SK-N-SH (cell line): ENCODE results near the gene MANBA. TPM values are rescaled to one million over a fixed set of nuclear protein-coding genes. Genes with fewer than 3 reads are reported as not detected.

Experiments
- CTCF ChIA-PET: fragments of 300-600, 350-600 bp; formaldehyde crosslinking; extraction: SDS; loops from one replicate; lab custom pipeline; 2021; lab: Yijun Ruan, JAX
- POLR2A ChIA-PET: fragments of 350-600 bp; sonication (Branson Sonifier 250); formaldehyde crosslinking; extraction: SDS; loops from one replicate; lab custom pipeline; 2020; ENCODE audit warnings: antibody characterized with exemption, inconsistent platforms; lab: Yijun Ruan, JAX
- DNase-seq: peaks from one replicate; pipeline ENCODE4 v3.0.0; 2012
- H2AFZ ChIP-seq: fragments of 200-600 bp; sonication (generic); 2 replicates; pipeline ENCODE4 v1.8.1; 2016; ENCODE audit warnings: antibody characterized with exemption, mild to moderate bottlenecking, low read depth
- H3F3A ChIP-seq: fragments of 200-600 bp; sonication (generic); replicated peaks from 2 replicates; pipeline ENCODE3; 2016; ENCODE audit warnings: antibody characterized with exemption, mild to moderate bottlenecking; ENCODE audit not compliant: insufficient read depth
- H3K27ac ChIP-seq, 2 experiments: fragments of 200-500 bp in 1 of 2; fragments of 200-600 bp in 1 of 2; sonication (Bioruptor generic) in 1 of 2; sonication (generic), shearing (Covaris generic) in 1 of 2; 2 replicates each; pipeline versions ENCODE4 v1.5.1 to v1.6.1; 2014 to 2016; ENCODE audit warnings: low read depth in 2 of 2, inconsistent platforms in 1 of 2, low read length in 1 of 2, mild to moderate bottlenecking in 1 of 2, mixed read lengths in 1 of 2
- H3K27me3 ChIP-seq: fragments of 200-600 bp; sonication (generic), shearing (Covaris generic); 2 replicates; pipeline ENCODE4 v1.6.1; 2016; ENCODE audit warnings: mixed run types; ENCODE audit not compliant: insufficient read depth
- H3K36me3 ChIP-seq, 2 experiments: fragments of 200-500 bp in 1 of 2; fragments of 200-600 bp in 1 of 2; sonication (Bioruptor generic) in 1 of 2; sonication (generic) in 1 of 2; replicated peaks in 1 of 2; 2 replicates each; pipeline versions ENCODE3 to v1.5.1; 2014 to 2016; ENCODE audit warnings: low read length in 1 of 2, mild to moderate bottlenecking in 1 of 2; ENCODE audit not compliant: insufficient read depth in 2 of 2, control insufficient read depth in 1 of 2
- H3K4me1 ChIP-seq, 2 experiments: fragments of 200-500 bp in 1 of 2; fragments of 200-600 bp in 1 of 2; sonication (Bioruptor generic) in 1 of 2; sonication (generic), shearing (Covaris generic) in 1 of 2; 2 replicates each; pipeline versions ENCODE4 v1.5.1 to v1.6.1; 2014 to 2016; ENCODE audit warnings: low read depth in 1 of 2, low read length in 1 of 2, mixed run types in 1 of 2; ENCODE audit not compliant: insufficient read depth in 2 of 2, control insufficient read depth in 1 of 2
- H3K4me2 ChIP-seq: fragments of 200-600 bp; sonication (generic), shearing (Covaris generic); 2 replicates; pipeline ENCODE4 v1.6.1; 2017; ENCODE audit warnings: mixed run types
- H3K4me3 ChIP-seq, 2 experiments: fragments of 200-500 bp in 1 of 2; fragments of 200-600 bp in 1 of 2; sonication (Bioruptor generic) in 1 of 2; sonication (generic), shearing (Covaris generic) in 1 of 2; 2 replicates each; pipeline versions ENCODE4 v1.5.1 to v1.8.1; 2014 to 2016; ENCODE audit warnings: low read depth in 2 of 2, inconsistent platforms in 1 of 2, low read length in 1 of 2, mild to moderate bottlenecking in 1 of 2, mixed read lengths in 1 of 2, moderate library complexity in 1 of 2
- H3K79me2 ChIP-seq: fragments of 200-600 bp; sonication (generic); 2 replicates; pipeline ENCODE4 v1.8.1; 2017; ENCODE audit warnings: mild to moderate bottlenecking; ENCODE audit not compliant: insufficient read depth
- H3K9ac ChIP-seq: fragments of 200-600 bp; sonication (generic); 2 replicates; pipeline ENCODE4 v1.6.1; 2017; ENCODE audit warnings: mixed run types
- H3K9me2 ChIP-seq: fragments of 200-600 bp; sonication (generic); 2 replicates; pipeline ENCODE4 v1.6.1; 2017; ENCODE audit warnings: mixed run types
- H3K9me3 ChIP-seq: fragments of 200-600 bp; sonication (generic); 2 replicates; pipeline ENCODE4 v1.6.1; 2017; ENCODE audit warnings: mixed run types, mild to moderate bottlenecking, moderate library complexity
- H4K20me1 ChIP-seq: fragments of 200-600 bp; sonication (generic); 2 replicates; pipeline ENCODE4 v1.6.1; 2017; ENCODE audit warnings: mild to moderate bottlenecking, mixed run types; ENCODE audit not compliant: insufficient read depth
- CTCF ChIP-seq: fragments of 200-600 bp; sonication (generic); IDR thresholded peaks from 2 replicates; pipeline ENCODE4 v1.6.1; 2017; ENCODE audit warnings: antibody characterized with exemption, mild to moderate bottlenecking, moderate library complexity
- EP300 ChIP-seq, 2 experiments: IDR thresholded peaks; 2 replicates each; pipeline versions ENCODE4 v1.4.0 to v1.6.1; 2012; ENCODE audit warnings: borderline replicate concordance in 1 of 2, low read depth in 1 of 2, low read length in 1 of 2
- EZH2phosphoT487 ChIP-seq: fragments of 200-600 bp; sonication (generic); IDR thresholded peaks from 2 replicates; pipeline ENCODE4 v1.6.1; 2017; ENCODE audit warnings: low read depth, mixed run types, mild to moderate bottlenecking, antibody characterized with exemption, moderate library complexity, borderline replicate concordance
- GABPA ChIP-seq: IDR thresholded peaks from 2 replicates; pipeline ENCODE4 v1.4.0; 2012; ENCODE audit warnings: low read depth, mild to moderate bottlenecking
- GATA2 ChIP-seq: sonication (generic); formaldehyde crosslinking; IDR thresholded peaks from 2 replicates; pipeline ENCODE4 v1.5.0; 2020; ENCODE audit warnings: mild to moderate bottlenecking, missing genetic modification reagents
- JUND ChIP-seq: IDR thresholded peaks from 2 replicates; pipeline ENCODE4 v1.4.0; 2012
- MXI1 ChIP-seq: IDR thresholded peaks from 2 replicates; pipeline ENCODE4 v1.6.1; 2012; ENCODE audit warnings: mild to moderate bottlenecking, low read depth, low read length, improper control_type of control experiment
- POLR2AphosphoS5 ChIP-seq: IDR thresholded peaks from 2 replicates; pipeline ENCODE4 v1.6.1; 2012; ENCODE audit warnings: low read depth, low read length
- RXRA ChIP-seq: IDR thresholded peaks from 2 replicates; pipeline ENCODE4 v1.4.0; 2012; ENCODE audit warnings: low read depth, mild to moderate bottlenecking, borderline replicate concordance
- SMC3 ChIP-seq: IDR thresholded peaks from 2 replicates; pipeline ENCODE4 v1.6.1; 2012; ENCODE audit warnings: low read depth, low read length, improper control_type of control experiment
- TAF1 ChIP-seq: IDR thresholded peaks from 2 replicates; pipeline ENCODE4 v1.6.1; 2012; ENCODE audit warnings: low read depth, mild to moderate bottlenecking, low read length, moderate library complexity, borderline replicate concordance
- TCF12 ChIP-seq: IDR thresholded peaks from 2 replicates; pipeline ENCODE4 v1.4.0; 2012
- TEAD4 ChIP-seq: IDR thresholded peaks from 2 replicates; pipeline ENCODE4 v1.4.0; 2012; ENCODE audit warnings: mild to moderate bottlenecking, borderline replicate concordance; ENCODE audit not compliant: insufficient read depth
- USF1 ChIP-seq: IDR thresholded peaks from 2 replicates; pipeline ENCODE4 v1.4.0; 2012; ENCODE audit warnings: low read depth, borderline replicate concordance
- USF2 ChIP-seq: fragments of 150-350 bp; IDR thresholded peaks from 2 replicates; pipeline ENCODE4 v1.6.1; 2017; ENCODE audit warnings: antibody characterized with exemption, low read length, low read depth, borderline replicate concordance
- WGBS: methylation state at CpG from one replicate; pipeline ENCODE4 v1.1.6; 2017; ENCODE audit warnings: low lambda C conversion rate; 5-methylcytosine and 5-hydroxymethylcytosine counted together
- polyA plus RNA-seq, 3 experiments: library from polyadenylated mRNA; depleted of rRNA; stranded (reverse); fragments of >200 nt; gene quantifications; 2 replicates each; pipeline ENCODE4 v1.2.3, GENCODE V29; 2012

The MANBA gene
- polyA plus RNA-seq, 1 of the 3 experiments (the other 2 are of a cell fraction) = 13.4 TPM

GRCh38 chr4:102783006-102783405, 22.2 kb upstream of the MANBA start:
- POLR2A ChIA-PET = no interaction called here
- no peak for DNase-seq

GRCh38 chr4:102781570-102781969, 20.8 kb upstream of the MANBA start:
- Histone ChIP-seq H3K9me2 (no peaks in the 10 kb centered on the region), H3K9me3 (no peaks in the 10 kb centered on the region), H3K36me3 (peaks cover 0 to 3% of the 10 kb centered on the region in 2 experiments), H3K4me3 (no peak overlapping the region), H3K27ac (no peak overlapping the region), H3K4me1 (no peaks in the 10 kb centered on the region), H3F3A (peaks cover 12% of the 10 kb centered on the region), H4K20me1 (no peaks in the 10 kb centered on the region), H3K9ac (no peak overlapping the region), H2AFZ (no peak overlapping the region), H3K79me2 (no peaks in the 10 kb centered on the region), H3K4me2 (no peak overlapping the region), H3K27me3 (no peaks in the 10 kb centered on the region)
- TF ChIP-seq TEAD4 (no peak), RXRA (no peak), EP300 (IDR thresholded peaks at IDR 0.05; ENCODE audit: borderline replicate concordance in 1 of 2, low read depth in 1 of 2, low read length in 1 of 2) (no peak), MXI1 (no peak), JUND (no peak), GATA2 (CRISPR knock-in tag) (no peak), CTCF (no peak), USF1 (no peak), USF2 (no peak), TAF1 (no peak), EZH2phosphoT487 (no peak), TCF12 (no peak), SMC3 (no peak)
- POLR2A ChIA-PET = no interaction called here
- CTCF ChIA-PET = no interaction called here
- DNase-seq = no peak
- no CpG with 5 or more reads among the region's 1 CpG for WGBS

More at GRCh38 chr4:102783006-102783405, 22.2 kb upstream of the MANBA start:
- no peak overlapping the region for H3K4me2 ChIP-seq
- TF ChIP-seq GABPA = no peak
- no peak for TF ChIP-seq POLR2AphosphoS5
- H3K36me3 ChIP-seq = peaks cover 0 to 3% of the 10 kb centered on the region in 2 experiments
- H3F3A ChIP-seq = peaks cover 13% of the 10 kb centered on the region
- H3K27me3 ChIP-seq = no peaks in the 10 kb centered on the region
- CTCF ChIA-PET = no interaction called here
- 70% methylated on average over 2 of the region's 2 CpGs for WGBS
- no peaks in the 10 kb centered on the region for H3K79me2 ChIP-seq
- H3K9me3 ChIP-seq = no peaks in the 10 kb centered on the region
- no peaks in the 10 kb centered on the region for H3K9me2 ChIP-seq
- no peaks in the 10 kb centered on the region for H3K4me1 ChIP-seq
- H3K27ac ChIP-seq = no peak overlapping the region
- no peak overlapping the region for H3K4me3 ChIP-seq
- H2AFZ ChIP-seq = no peak overlapping the region
- no peak overlapping the region for H3K9ac ChIP-seq
- H4K20me1 ChIP-seq = no peaks in the 10 kb centered on the region
